HEK293 (cell line): ENCODE data around the gene NOL9.

Source experiments
- FEZF1 ChIP-seq: fragments of 450-650 bp; formaldehyde crosslinking; IDR thresholded peaks from 2 replicates; pipeline ENCODE4 v1.5.1; 2016; ENCODE audit warnings: missing biosample characterization, missing genetic modification characterization
- KLF7 ChIP-seq: fragments of 450-650 bp; formaldehyde crosslinking; IDR thresholded peaks from 2 replicates; pipeline ENCODE4 v1.5.1; 2016; ENCODE audit warnings: missing biosample characterization, missing genetic modification characterization, borderline replicate concordance
- KLF8 ChIP-seq: fragments of 450-650 bp; formaldehyde crosslinking; IDR thresholded peaks from 2 replicates; pipeline ENCODE4 v1.5.1; 2016; ENCODE audit warnings: missing biosample characterization, missing genetic modification characterization
- OVOL3 ChIP-seq: fragments of 450-650 bp; formaldehyde crosslinking; IDR thresholded peaks from 2 replicates; pipeline ENCODE4 v1.5.1; 2016; ENCODE audit warnings: missing biosample characterization, missing genetic modification characterization
- SALL2 ChIP-seq: fragments of 450-650 bp; formaldehyde crosslinking; IDR thresholded peaks from 2 replicates; pipeline ENCODE4 v1.5.0; 2017; ENCODE audit warnings: missing biosample characterization, mild to moderate bottlenecking, missing genetic modification characterization, borderline replicate concordance
- SP2 ChIP-seq: fragments of 450-650 bp; formaldehyde crosslinking; IDR thresholded peaks from 2 replicates; pipeline ENCODE4 v1.5.1; 2016; ENCODE audit warnings: missing biosample characterization, missing genetic modification characterization
- TRIM28 ChIP-seq: IDR thresholded peaks from 2 replicates; pipeline ENCODE4 v1.6.1; 2011; ENCODE audit warnings: low read length, control low read depth, borderline replicate concordance
- ZBTB1 ChIP-seq: fragments of 450-650 bp; formaldehyde crosslinking; IDR thresholded peaks from 2 replicates; pipeline ENCODE4 v1.5.1; 2016; ENCODE audit warnings: missing biosample characterization, missing genetic modification characterization
- ZBTB7A ChIP-seq: fragments of 450-650 bp; formaldehyde crosslinking; IDR thresholded peaks from 2 replicates; pipeline ENCODE4 v1.5.1; 2016; ENCODE audit warnings: low read depth, missing biosample characterization, missing genetic modification characterization
- ZFHX2 ChIP-seq: fragments of 450-650 bp; formaldehyde crosslinking; conservative IDR thresholded peaks from 2 replicates; pipeline ENCODE4 v1.5.1; 2016; ENCODE audit warnings: missing biosample characterization, missing genetic modification characterization
- ZFP41 ChIP-seq: fragments of 450-650 bp; formaldehyde crosslinking; IDR thresholded peaks from 2 replicates; pipeline ENCODE4 v1.5.1; 2016; ENCODE audit warnings: missing biosample characterization, missing genetic modification characterization, borderline replicate concordance
- ZFP69B ChIP-seq: fragments of 450-650 bp; formaldehyde crosslinking; IDR thresholded peaks from 2 replicates; pipeline ENCODE4 v1.5.1; 2016; ENCODE audit warnings: missing biosample characterization, missing genetic modification characterization
- ZNF146 ChIP-seq: fragments of 450-650 bp; formaldehyde crosslinking; IDR thresholded peaks from 2 replicates; pipeline ENCODE4 v1.5.1; 2016; ENCODE audit warnings: missing biosample characterization, missing genetic modification characterization
- ZNF169 ChIP-seq: fragments of 450-650 bp; formaldehyde crosslinking; IDR thresholded peaks from 2 replicates; pipeline ENCODE4 v1.5.1; 2016; ENCODE audit warnings: missing biosample characterization, missing genetic modification characterization
- ZNF211 ChIP-seq: fragments of 450-650 bp; formaldehyde crosslinking; IDR thresholded peaks from 2 replicates; pipeline ENCODE4 v1.5.1; 2016; ENCODE audit warnings: low read depth, missing biosample characterization, missing genetic modification characterization
- ZNF266 ChIP-seq: fragments of 450-650 bp; formaldehyde crosslinking; IDR thresholded peaks from 2 replicates; pipeline ENCODE4 v1.5.1; 2016; ENCODE audit warnings: missing biosample characterization, missing genetic modification characterization, low read depth
- ZNF274 ChIP-seq, 2 experiments: fragments of 200-500 bp in 1 of 2; fragments of 450-650 bp in 1 of 2; sonication (Bioruptor generic) in 1 of 2; formaldehyde crosslinking in 1 of 2; IDR thresholded peaks; 2 replicates each; pipeline versions ENCODE4 v1.5.1 to v1.6.1; 2014 to 2016; ENCODE audit warnings: borderline replicate concordance in 1 of 2, inconsistent platforms in 1 of 2, low read length in 1 of 2, missing biosample characterization in 1 of 2, missing genetic modification characterization in 1 of 2
- ZNF350 ChIP-seq: fragments of 450-650 bp; formaldehyde crosslinking; IDR thresholded peaks from 2 replicates; pipeline ENCODE4 v1.5.0; 2017; ENCODE audit warnings: missing biosample characterization, mild to moderate bottlenecking, missing genetic modification characterization
- ZNF433 ChIP-seq: fragments of 450-650 bp; formaldehyde crosslinking; IDR thresholded peaks from 2 replicates; pipeline ENCODE4 v1.5.1; 2016; ENCODE audit warnings: missing biosample characterization, missing genetic modification characterization, low read depth
- ZNF48 ChIP-seq: fragments of 450-650 bp; formaldehyde crosslinking; IDR thresholded peaks from 2 replicates; pipeline ENCODE4 v1.5.1; 2016; ENCODE audit warnings: missing biosample characterization, missing genetic modification characterization
- ZNF514 ChIP-seq: fragments of 450-650 bp; formaldehyde crosslinking; IDR thresholded peaks from 2 replicates; pipeline ENCODE4 v1.5.1; 2016; ENCODE audit warnings: missing biosample characterization, missing genetic modification characterization
- ZNF561 ChIP-seq: fragments of 450-650 bp; IDR thresholded peaks from 2 replicates; pipeline ENCODE4 v1.5.1; 2018; ENCODE audit warnings: missing biosample characterization, missing genetic modification characterization, borderline replicate concordance
- ZNF629 ChIP-seq: fragments of 450-650 bp; formaldehyde crosslinking; IDR thresholded peaks from 2 replicates; pipeline ENCODE4 v1.5.1; 2017; ENCODE audit warnings: missing biosample characterization, missing genetic modification characterization
- TF ChIP-seq, protein P1 (sequence below): fragments of 450-650 bp; formaldehyde crosslinking; IDR thresholded peaks from 2 replicates; pipeline ENCODE4 v1.5.1; 2016; ENCODE audit warnings: missing biosample characterization, missing genetic modification characterization
- TF ChIP-seq, protein P2 (sequence below): fragments of 450-650 bp; formaldehyde crosslinking; IDR thresholded peaks from 2 replicates; pipeline ENCODE4 v1.5.1; 2016; ENCODE audit warnings: missing biosample characterization, missing genetic modification characterization, borderline replicate concordance
- TF ChIP-seq, protein P3 (sequence below): fragments of 450-650 bp; formaldehyde crosslinking; conservative IDR thresholded peaks from 2 replicates; pipeline ENCODE4 v1.5.1; 2016; ENCODE audit warnings: low read depth, missing biosample characterization, missing genetic modification characterization
- TF ChIP-seq, protein P4 (sequence below): fragments of 450-650 bp; formaldehyde crosslinking; IDR thresholded peaks from 2 replicates; pipeline ENCODE4 v1.5.1; 2016; ENCODE audit warnings: missing biosample characterization, missing genetic modification characterization

The NOL9 gene

DNA sequence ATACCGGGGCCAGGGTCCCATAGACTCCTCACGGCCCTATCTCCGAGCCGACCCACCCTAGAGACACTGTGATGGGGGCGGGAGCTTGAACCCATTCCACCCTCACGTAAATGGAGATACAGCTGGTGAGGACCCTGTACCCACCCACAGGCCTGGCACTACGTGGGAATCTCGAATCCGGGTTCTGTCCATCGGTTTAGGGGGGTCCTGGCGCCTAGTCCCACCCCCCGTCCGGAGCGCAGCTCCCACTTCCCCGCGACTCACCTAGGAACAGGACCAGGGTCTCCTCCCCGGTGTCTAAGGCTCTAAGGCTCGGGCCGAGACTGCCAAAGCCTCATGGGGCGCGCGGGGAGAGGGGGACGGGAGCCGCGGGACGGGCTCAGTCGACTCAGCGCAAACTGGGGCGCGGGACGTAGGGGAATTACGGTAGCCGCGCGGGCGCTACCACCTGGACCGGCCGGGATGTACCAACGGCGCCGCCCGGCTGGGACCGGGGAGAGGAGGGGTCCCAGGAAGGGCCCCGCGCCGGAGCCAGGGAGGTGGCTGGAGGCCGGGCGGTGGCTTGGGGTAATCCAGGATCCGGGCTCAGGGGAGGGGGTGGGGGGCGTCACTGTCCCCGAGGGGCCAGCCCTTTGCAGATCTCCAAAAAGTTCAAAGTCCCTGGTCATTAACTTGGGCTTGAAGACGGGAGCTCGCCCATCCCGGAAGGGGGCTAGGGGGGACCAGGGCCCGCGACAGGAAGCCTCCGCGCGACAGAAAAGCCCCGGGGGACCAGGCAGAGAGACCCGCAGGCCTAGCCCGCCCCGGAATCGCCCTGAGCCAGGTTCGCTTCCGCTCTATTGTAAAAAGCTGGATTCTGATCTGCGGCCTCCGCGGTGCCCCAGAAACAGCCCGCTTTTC is 63.9 kb downstream of the NOL9 start (continued):
- TF ChIP-seq ZNF169 (tag by site-specific recombination): no peak
- no peak for TF ChIP-seq TRIM28
- no peak for TF ChIP-seq OVOL3 (tag by site-specific recombination)
- TF ChIP-seq ZFP69B (tag by site-specific recombination): peak; percentile 14; the same call in 1 of the 2 replicates
- TF ChIP-seq FEZF1: no peak
- TF ChIP-seq, protein P1, sequence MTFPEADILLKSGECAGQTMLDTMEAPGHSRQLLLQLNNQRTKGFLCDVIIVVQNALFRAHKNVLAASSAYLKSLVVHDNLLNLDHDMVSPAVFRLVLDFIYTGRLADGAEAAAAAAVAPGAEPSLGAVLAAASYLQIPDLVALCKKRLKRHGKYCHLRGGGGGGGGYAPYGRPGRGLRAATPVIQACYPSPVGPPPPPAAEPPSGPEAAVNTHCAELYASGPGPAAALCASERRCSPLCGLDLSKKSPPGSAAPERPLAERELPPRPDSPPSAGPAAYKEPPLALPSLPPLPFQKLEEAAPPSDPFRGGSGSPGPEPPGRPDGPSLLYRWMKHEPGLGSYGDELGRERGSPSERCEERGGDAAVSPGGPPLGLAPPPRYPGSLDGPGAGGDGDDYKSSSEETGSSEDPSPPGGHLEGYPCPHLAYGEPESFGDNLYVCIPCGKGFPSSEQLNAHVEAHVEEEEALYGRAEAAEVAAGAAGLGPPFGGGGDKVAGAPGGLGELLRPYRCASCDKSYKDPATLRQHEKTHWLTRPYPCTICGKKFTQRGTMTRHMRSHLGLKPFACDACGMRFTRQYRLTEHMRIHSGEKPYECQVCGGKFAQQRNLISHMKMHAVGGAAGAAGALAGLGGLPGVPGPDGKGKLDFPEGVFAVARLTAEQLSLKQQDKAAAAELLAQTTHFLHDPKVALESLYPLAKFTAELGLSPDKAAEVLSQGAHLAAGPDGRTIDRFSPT (tag by site-specific recombination): peak; percentile 94
- TF ChIP-seq ZNF146 (tag by site-specific recombination): no peak; the same call in 1 of the 2 replicates
- no peak for TF ChIP-seq ZNF274 (IDR thresholded peaks at IDR 0.05; ENCODE audit: low read length)
- TF ChIP-seq ZNF274 (tag by site-specific recombination; IDR thresholded peaks at IDR 0.05; ENCODE audit: borderline replicate concordance): no peak
- TF ChIP-seq ZNF629 (tag by site-specific recombination): peak; percentile 38; the same call in 1 of the 2 replicates
- TF ChIP-seq, protein P2, sequence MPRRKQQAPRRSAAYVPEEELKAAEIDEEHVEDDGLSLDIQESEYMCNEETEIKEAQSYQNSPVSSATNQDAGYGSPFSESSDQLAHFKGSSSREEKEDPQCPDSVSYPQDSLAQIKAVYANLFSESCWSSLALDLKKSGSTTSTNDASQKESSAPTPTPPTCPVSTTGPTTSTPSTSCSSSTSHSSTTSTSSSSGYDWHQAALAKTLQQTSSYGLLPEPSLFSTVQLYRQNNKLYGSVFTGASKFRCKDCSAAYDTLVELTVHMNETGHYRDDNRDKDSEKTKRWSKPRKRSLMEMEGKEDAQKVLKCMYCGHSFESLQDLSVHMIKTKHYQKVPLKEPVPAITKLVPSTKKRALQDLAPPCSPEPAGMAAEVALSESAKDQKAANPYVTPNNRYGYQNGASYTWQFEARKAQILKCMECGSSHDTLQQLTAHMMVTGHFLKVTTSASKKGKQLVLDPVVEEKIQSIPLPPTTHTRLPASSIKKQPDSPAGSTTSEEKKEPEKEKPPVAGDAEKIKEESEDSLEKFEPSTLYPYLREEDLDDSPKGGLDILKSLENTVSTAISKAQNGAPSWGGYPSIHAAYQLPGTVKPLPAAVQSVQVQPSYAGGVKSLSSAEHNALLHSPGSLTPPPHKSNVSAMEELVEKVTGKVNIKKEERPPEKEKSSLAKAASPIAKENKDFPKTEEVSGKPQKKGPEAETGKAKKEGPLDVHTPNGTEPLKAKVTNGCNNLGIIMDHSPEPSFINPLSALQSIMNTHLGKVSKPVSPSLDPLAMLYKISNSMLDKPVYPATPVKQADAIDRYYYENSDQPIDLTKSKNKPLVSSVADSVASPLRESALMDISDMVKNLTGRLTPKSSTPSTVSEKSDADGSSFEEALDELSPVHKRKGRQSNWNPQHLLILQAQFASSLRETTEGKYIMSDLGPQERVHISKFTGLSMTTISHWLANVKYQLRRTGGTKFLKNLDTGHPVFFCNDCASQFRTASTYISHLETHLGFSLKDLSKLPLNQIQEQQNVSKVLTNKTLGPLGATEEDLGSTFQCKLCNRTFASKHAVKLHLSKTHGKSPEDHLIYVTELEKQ: no peak
- no peak for TF ChIP-seq ZNF266 (tag by site-specific recombination)
- TF ChIP-seq KLF7 (tag by site-specific recombination): 0 out of 2 replicates have a peak, but pooled peaks have one; percentile 40
- TF ChIP-seq ZBTB1 (tag by site-specific recombination): no peak
- TF ChIP-seq ZNF433 (tag by site-specific recombination): no peak
- no peak for TF ChIP-seq SALL2 (tag by site-specific recombination)
- peak; percentile 83 for TF ChIP-seq KLF8 (tag by site-specific recombination)
- TF ChIP-seq ZFHX2 (tag by site-specific recombination): peak; percentile 34; the same call in 1 of the 2 replicates
- TF ChIP-seq ZNF48 (tag by site-specific recombination): no peak
- TF ChIP-seq ZNF350 (tag by site-specific recombination): no peak
- no peak for TF ChIP-seq ZNF211 (tag by site-specific recombination)
- TF ChIP-seq, protein P3, sequence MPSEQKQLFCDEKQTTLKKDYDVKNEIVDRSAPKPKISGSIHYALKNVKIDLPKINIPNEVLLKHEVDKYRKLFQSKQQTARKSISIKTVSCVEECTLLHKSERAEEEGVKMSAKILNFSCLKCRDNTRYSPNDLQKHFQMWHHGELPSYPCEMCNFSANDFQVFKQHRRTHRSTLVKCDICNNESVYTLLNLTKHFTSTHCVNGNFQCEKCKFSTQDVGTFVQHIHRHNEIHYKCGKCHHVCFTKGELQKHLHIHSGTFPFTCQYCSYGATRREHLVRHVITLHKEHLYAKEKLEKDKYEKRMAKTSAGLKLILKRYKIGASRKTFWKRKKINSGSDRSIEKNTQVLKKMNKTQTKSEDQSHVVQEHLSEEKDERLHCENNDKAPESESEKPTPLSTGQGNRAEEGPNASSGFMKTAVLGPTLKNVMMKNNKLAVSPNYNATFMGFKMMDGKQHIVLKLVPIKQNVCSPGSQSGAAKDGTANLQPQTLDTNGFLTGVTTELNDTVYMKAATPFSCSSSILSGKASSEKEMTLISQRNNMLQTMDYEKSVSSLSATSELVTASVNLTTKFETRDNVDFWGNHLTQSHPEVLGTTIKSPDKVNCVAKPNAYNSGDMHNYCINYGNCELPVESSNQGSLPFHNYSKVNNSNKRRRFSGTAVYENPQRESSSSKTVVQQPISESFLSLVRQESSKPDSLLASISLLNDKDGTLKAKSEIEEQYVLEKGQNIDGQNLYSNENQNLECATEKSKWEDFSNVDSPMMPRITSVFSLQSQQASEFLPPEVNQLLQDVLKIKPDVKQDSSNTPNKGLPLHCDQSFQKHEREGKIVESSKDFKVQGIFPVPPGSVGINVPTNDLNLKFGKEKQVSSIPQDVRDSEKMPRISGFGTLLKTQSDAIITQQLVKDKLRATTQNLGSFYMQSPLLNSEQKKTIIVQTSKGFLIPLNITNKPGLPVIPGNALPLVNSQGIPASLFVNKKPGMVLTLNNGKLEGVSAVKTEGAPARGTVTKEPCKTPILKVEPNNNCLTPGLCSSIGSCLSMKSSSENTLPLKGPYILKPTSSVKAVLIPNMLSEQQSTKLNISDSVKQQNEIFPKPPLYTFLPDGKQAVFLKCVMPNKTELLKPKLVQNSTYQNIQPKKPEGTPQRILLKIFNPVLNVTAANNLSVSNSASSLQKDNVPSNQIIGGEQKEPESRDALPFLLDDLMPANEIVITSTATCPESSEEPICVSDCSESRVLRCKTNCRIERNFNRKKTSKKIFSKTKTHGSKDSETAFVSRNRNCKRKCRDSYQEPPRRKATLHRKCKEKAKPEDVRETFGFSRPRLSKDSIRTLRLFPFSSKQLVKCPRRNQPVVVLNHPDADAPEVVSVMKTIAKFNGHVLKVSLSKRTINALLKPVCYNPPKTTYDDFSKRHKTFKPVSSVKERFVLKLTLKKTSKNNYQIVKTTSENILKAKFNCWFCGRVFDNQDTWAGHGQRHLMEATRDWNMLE: no peak; the same call in 1 of the 2 replicates
- TF ChIP-seq, protein P4, sequence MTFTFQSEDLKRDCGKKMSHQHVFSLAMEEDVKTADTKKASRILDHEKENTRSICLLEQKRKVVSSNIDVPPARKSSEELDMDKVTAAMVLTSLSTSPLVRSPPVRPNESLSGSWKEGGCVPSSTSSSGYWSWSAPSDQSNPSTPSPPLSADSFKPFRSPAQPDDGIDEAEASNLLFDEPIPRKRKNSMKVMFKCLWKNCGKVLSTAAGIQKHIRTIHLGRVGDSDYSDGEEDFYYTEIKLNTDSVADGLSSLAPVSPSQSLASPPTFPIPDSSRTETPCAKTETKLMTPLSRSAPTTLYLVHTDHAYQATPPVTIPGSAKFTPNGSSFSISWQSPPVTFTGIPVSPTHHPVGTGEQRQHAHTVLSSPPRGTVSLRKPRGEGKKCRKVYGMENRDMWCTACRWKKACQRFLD: 0 out of 2 replicates have a peak, but pooled peaks have one; percentile 41
- no peak for TF ChIP-seq ZFP41
- TF ChIP-seq ZNF561 (tag by site-specific recombination): no peak
- peak; percentile 95 for TF ChIP-seq ZBTB7A (tag by site-specific recombination)
- no peak for TF ChIP-seq ZNF514 (tag by site-specific recombination)
- peak; percentile 60 for TF ChIP-seq SP2 (tag by site-specific recombination)
